H1 (cell line): Measurements from ENCODE around the gene RNF187.

Experiments used
- ASH2L ChIP-seq: fragments of 200-600, 300-600 bp; sonication (generic); IDR thresholded peaks from one replicate; pipeline ENCODE4 v1.7.1; 2017; ENCODE audit warnings: low read length
- JUND ChIP-seq: IDR thresholded peaks from 2 replicates; pipeline ENCODE4 v1.6.1; 2011; ENCODE audit warnings: mild to moderate bottlenecking, improper control_type of control experiment, low read length
- RXRA ChIP-seq: IDR thresholded peaks from 2 replicates; pipeline ENCODE4 v1.6.1; 2011; ENCODE audit warnings: low read depth, mild to moderate bottlenecking, low read length, moderate library complexity; ENCODE audit not compliant: insufficient read depth
- TAF1 ChIP-seq: IDR thresholded peaks from 2 replicates; pipeline ENCODE4 v1.6.1; 2011; ENCODE audit warnings: mild to moderate bottlenecking, low read depth, low read length
- TEAD4 ChIP-seq: IDR thresholded peaks from 2 replicates; pipeline ENCODE4 v1.6.1; 2012; ENCODE audit warnings: low read depth, low read length, inconsistent platforms, mixed read lengths
- TF ChIP-seq, protein P1 (sequence below): IDR thresholded peaks from 2 replicates; pipeline ENCODE4 v1.6.1; 2011; ENCODE audit warnings: low read depth, mild to moderate bottlenecking, low read length; ENCODE audit not compliant: insufficient read depth
- TF ChIP-seq, protein P2 (sequence below), 3 experiments: IDR thresholded peaks; 1 replicate in 2 of 3; 2 replicates in 1 of 3; pipeline versions ENCODE4 v1.5.1 to v1.6.1; 2011; ENCODE audit warnings: low read length in 3 of 3, mild to moderate bottlenecking in 3 of 3, inconsistent platforms in 2 of 3, low read depth in 1 of 3, moderate library complexity in 1 of 3; ENCODE audit not compliant: insufficient read depth in 1 of 3; ENCODE audit errors: control extremely low read depth in 1 of 3

DNA sequence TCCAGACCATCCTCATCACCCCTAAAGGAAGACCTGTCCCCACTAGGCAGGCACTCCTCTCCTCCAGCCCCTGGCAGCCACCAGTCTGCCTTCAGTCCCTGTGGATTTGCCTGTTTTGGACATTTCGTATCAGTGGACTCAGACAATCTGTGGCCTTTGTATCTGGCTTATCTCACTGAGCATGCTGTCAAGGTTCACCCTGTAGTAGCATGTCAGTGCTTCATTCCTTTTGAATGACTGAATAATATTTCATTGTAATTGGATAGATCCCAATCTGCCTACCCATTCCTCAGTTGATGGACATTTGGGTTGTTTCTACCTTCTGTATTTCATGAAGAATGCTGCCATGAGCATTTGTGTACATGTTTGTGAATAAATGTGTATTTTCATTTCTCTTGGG lies 32.9 kb upstream of the RNF187 start:
- TF ChIP-seq, protein P1, sequence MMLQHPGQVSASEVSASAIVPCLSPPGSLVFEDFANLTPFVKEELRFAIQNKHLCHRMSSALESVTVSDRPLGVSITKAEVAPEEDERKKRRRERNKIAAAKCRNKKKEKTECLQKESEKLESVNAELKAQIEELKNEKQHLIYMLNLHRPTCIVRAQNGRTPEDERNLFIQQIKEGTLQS: no peak
- no peak for TF ChIP-seq TAF1
- TF ChIP-seq RXRA: no peak
- TF ChIP-seq TEAD4: no peak
- TF ChIP-seq, protein P2, sequence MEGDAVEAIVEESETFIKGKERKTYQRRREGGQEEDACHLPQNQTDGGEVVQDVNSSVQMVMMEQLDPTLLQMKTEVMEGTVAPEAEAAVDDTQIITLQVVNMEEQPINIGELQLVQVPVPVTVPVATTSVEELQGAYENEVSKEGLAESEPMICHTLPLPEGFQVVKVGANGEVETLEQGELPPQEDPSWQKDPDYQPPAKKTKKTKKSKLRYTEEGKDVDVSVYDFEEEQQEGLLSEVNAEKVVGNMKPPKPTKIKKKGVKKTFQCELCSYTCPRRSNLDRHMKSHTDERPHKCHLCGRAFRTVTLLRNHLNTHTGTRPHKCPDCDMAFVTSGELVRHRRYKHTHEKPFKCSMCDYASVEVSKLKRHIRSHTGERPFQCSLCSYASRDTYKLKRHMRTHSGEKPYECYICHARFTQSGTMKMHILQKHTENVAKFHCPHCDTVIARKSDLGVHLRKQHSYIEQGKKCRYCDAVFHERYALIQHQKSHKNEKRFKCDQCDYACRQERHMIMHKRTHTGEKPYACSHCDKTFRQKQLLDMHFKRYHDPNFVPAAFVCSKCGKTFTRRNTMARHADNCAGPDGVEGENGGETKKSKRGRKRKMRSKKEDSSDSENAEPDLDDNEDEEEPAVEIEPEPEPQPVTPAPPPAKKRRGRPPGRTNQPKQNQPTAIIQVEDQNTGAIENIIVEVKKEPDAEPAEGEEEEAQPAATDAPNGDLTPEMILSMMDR (IDR thresholded peaks at IDR 0.05; ENCODE audit: control extremely low read depth in 1 of 3, insufficient read depth in 1 of 3, low read depth in 1 of 3, low read length in 3 of 3): no peak
- TF ChIP-seq ASH2L: no peak
- TF ChIP-seq JUND: no peak
